Central memory CD4-positive, alpha-beta T cell (primary cell): ENCODE measurements around the gene DISC1.

Experiments used
- DNase-seq: peaks from one replicate; pipeline ENCODE4 v3.0.0; 2022

DISC1 gene

DNA sequence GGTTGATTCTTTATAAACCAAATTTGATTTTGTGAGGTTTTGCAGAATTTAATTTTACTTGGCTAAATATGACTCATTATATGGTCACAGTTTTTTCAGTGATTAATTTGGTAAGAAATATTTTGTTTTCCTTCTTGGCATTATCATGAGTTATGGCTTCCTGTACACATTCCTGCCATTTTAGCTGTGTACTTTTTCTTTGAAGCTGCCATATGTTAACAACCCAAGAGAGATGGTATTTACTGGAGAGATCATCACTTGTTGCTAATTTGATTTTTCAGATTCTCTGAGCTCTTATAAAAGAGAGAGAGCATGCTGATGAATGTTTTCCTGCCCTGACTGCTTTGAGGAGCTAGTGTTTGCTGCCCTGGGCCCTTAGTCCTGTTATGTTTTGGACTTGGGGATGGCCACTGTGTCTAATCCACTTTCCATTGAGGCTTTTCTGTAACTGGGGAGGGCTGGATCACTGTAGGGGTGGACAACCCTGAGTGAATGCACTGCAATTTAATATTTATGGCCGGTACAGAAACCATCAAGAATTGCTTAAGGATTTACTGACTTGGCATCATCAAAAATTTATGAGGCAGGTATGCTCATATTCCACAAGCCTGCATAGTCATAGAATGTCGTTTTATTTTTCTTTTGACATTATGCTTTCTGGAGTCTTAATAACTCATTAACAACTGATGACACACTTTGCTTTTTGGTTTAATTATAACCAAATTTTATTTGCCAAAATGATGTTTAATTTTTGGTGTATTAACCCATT, 200.9 kb downstream of the DISC1 start:
- no peak for DNase-seq

DNA sequence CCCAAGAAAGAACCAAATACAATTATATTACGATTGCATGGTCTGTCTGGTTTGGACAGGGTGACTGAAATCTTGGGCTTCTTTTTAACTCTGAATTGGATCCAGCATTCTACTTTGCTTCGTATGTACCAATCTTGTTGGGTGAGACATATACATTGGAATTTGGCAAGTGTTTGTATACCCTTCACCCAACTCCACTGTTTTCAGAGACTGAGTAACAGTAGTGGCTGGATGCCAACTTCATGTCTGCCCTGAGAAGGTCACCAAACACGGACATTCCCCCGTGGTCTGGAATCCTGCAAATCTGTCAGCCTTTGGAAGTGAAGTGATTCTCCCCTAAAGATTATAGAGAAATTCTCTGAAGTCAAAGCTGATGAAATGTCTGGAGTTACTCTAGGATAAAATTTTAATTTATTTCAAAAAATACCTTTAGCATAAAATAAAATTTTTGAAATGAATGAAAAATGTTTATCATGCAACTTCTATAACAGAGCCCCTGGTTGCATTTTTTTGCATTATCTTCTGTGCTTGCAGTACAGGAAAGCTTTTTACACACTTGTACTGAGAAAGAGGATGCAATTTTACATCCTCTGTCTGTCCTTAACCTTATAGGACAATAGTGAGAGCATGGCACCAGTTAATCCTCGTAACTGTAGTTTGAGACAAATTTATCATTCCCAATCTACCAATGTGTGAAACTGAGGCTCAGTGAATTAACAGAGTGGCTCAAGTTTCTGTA, 201.8 kb downstream of the DISC1 start:
- DNase-seq = no peak

DNA sequence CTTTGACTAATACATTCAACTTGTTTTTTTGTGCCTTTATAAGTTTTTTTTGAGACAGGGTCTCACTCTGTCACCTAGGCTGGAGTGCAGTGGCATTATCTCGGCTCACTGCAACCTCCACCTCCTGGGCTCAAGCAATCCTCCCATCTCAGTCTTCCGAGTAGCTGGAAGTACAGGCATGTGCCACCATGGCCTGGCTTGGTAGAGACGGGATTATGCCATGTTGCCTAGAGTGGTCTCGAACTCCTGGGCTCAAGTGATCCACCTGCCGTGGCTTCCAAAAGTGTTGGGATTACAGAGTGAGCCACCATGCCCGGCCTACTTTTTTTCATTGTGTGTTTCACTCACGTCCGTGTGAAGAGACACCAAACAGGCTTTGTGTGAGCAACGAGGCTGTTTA, 202.7 kb downstream of the DISC1 start:
- no peak for DNase-seq

DNA sequence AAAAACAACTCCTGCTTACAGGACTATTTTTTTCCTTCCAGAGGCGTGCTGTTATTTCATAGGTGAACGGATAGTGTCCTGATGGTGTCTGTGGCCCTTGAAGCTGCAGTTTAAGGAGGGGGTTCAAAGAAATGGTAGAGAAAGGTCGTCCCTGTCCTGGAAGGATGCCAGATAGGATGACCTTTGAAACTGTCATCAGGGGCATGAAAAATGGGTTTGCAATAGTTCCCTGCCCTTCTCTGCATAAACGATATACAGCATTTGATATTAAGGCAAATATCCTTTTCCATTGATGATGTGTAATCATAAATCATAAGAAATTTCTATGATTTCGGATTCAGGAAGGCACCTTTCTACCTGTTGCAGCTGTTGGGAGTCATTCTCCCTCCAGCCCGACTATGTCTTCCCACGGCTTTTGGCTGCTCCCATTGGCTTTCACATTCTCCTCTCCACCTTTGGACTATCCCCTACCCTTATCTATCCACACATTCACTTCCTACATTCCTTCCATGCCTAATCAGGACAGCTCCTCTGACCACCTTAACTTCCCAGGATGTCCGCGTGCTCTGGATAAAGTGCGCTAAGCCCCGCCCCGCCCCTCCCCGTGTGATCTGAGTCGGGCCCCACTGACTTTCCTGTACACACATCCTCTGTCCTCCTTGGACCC, 209.8 kb downstream of the DISC1 start:
- no peak for DNase-seq

DNA sequence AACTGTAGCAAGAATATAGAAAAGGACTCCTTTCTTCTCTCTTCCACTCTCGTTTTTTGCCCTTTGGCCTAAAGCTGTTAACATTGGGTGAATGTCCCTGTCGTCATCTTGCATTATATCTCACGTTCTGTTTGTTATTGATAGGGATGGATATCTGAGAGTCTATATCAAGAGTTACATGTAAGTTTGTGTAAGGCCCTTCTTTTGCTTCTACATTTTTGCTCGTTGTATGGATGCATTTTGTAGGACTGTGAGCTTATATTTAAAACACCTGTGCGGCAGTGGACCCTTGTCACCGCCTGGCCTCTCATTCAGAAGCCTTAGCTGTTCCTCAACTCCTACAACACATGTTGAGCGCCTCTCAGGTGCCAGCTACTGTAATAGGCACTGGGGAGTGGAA, 211.9 kb downstream of the DISC1 start:
- DNase-seq = no peak

GRCh38 chr1:231839999-231840398, 213.4 kb downstream of the DISC1 start:
- no peak for DNase-seq

GRCh38 chr1:231841616-231842344, 215.2 kb downstream of the DISC1 start:
- no peak for DNase-seq

- no peak for DNase-seq
These were observed 215.9 kb downstream of the DISC1 start for GRCh38 chr1:231842441-231842840.

GRCh38 chr1:231844986-231845502, 218.5 kb downstream of the DISC1 start:
- no peak for DNase-seq

DNA sequence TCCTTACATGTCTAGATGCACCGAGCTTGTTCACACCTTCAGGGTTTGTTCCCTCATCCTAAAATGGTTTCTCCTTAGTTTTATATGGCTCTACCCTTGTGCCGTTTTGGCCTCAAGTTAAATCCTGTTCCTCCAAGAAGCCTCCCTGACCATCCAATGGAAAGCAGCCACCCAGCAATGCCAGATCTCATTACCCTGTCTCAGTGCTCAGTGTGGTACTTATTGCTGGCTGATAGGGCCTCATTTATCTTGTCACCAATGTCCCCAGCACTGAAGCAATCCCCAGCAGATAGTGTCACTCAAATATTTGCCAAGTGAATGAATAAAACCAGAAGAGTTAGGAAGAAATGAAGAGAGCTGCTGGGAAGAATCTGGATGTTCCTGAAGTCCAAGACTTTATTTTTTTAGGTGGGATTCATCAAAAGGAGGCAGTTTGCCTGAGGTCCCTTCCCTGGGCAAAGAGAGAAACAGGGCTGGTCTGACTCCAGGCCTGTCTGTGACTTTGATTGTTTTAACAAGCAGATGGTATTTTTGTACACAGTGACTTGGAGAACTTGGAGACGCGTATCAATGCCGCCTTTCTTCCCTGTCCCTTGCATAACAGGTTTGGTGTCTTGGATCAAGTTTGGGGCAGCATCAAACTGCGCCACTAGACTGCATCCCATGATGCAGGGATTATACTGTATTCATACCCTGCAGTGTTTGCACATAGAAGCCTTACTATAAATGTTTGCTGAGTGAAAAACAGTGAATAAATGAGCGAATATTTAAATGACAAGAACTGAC, 221.2 kb downstream of the DISC1 start:
- no peak for DNase-seq

- no peak for DNase-seq
These were observed 223.4 kb downstream of the DISC1 start for GRCh38 chr1:231849981-231850380.

GRCh38 chr1:231850786-231851185, 224.2 kb downstream of the DISC1 start:
- DNase-seq = no peak

DNA sequence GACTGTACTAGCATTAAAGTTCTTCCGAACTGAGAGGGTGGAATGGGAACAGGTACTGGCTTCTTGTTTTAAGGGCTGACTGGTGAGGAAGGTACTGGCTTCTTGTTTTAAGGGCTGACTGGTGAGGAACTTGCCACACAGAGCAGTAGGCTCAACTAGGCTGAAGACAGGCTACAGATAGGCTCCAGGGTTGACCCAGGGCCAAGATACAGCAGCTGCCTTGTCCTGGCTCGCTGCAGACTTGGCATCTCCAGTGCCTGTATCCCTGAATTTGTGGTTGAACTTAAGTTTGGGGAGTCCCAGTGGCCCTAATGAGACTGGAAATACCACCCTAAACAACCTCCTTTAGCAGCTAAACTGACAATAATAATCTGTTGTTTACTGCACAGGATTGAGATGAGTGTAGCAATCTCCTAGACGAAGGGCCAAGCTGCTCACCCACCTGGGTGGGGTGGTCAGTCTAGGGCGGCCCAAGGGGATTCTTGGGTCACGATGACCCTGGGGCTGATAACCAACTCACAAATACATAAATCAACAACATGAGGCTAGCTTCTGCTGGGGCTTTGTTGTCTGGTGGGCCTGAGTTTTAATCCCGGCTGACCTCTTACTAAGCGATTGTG, 227.1 kb downstream of the DISC1 start:
- no peak for DNase-seq

DNA sequence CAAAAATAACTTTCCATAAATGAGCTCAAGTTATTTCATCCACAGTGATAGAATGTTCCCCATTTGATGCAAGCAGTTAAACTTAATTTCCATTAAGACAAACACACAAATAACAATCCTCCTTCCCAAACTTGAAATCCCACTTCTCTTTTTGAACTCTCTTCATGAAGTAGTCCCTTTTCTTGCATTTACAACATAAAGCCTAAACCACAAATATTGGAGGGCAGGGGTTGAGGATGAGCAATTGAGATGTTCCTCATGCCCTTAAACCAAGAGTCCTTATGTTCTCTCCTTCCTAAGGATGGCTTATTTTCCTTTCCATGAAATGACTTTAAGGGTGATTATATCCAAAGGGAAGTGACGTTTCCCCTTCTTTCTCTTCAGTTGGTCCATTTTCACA, 228.8 kb downstream of the DISC1 start:
- DNase-seq = no peak

- no peak for DNase-seq
These were observed 229.3 kb downstream of the DISC1 start for GRCh38 chr1:231855926-231856325.

DNA sequence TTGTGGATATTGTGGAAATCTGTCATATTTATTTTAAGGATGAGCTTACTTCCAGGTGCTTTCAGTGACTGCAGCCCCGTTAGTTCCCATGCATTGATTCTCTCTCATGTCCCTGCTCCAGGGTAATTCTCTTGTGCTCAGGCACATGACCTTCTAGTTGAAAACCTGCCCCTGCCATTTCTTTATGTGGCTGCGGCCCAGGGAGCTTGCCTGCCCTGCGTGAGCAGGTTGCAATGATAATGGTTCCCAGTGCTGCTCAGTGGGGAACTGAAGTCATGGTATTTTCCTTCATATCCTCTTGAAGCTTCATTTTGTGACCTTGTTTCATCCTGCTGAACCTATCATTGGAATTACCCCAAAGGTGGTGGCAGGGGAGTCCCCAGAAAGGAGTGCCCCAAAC, 229.8 kb downstream of the DISC1 start:
- no peak for DNase-seq

DNA sequence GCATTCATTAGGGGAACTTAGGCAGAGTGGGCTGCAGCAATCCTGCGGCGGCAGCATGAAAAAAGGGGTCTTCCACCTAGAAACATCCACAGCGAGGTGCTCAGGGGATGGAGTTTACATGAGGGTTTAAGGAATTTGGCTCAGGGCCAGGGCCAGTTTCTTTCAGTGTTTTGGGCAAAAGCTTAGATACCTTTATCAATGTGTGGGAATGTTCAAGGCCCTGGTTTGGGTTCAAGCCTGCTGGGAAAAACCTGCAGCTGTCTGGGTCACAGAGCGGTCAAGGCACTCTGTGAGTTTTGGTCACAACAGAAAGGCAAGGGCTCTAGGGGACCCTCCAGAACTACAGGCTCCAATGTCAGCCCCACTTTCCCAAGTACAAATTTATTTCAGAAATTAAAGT, 230.3 kb downstream of the DISC1 start:
- no peak for DNase-seq

- no peak for DNase-seq
These were observed 231.1 kb downstream of the DISC1 start for GRCh38 chr1:231857609-231858135.

DNA sequence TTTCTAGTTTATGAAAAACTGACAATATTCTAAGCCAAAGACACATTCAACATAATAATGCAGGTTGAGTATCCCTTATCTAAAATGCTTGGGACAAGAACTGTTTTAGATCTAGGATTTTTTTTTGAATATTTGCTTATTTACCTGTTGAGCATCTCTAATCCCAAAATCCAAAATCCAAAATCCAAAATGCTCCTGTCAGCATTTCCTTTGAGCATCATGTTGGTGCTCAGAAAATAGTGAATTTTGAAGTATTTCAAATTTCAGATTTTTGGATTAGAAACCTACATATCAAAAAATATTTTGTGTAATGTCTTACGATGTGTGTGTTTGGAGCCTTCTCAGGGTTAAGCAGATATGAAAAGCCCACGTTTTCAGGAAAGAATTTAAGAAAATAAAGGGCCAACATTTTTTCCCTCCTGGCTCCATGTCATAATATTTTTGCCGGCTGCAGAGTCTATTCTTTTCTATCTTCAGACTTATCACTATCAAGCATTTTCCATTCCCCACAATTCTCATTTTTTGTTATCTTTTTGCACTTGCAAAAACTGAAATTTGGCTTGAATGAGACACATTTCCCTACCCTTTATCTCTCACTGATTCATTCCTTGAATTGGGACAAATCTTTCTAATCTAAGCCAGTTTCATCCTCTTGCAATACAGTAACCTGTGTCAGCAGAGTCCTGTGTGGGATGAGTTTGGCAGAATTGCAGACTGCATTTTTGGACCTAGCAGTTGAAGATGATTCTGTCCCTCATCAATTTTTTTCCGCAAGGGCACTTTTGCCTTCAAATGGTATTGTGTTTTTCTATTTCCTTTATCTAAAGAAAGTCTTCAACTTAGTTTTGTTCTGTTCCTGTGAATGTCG, 233.9 kb downstream of the DISC1 start:
- no peak for DNase-seq
